C4-2B (cell line): Measurements from ENCODE around the gene CYFIP1.
"Not testable (repeated sequence)": the region's sequence is repeated elsewhere in the genome, so short reads cannot be mapped to it uniquely, and the experiment has no call there.

Experiments used
- H3K27ac ChIP-seq: fragments of 450-650 bp; 2 replicates; pipeline ENCODE4 v1.5.1; 2017
- CTCF ChIP-seq: fragments of 450-650 bp; conservative IDR thresholded peaks from 2 replicates; pipeline ENCODE4 v1.5.1; 2017; ENCODE audit warnings: mild to moderate bottlenecking
- ZFX ChIP-seq: fragments of 450-650 bp; IDR thresholded peaks from 2 replicates; pipeline ENCODE4 v1.6.1; 2017

The CYFIP1 gene

DNA sequence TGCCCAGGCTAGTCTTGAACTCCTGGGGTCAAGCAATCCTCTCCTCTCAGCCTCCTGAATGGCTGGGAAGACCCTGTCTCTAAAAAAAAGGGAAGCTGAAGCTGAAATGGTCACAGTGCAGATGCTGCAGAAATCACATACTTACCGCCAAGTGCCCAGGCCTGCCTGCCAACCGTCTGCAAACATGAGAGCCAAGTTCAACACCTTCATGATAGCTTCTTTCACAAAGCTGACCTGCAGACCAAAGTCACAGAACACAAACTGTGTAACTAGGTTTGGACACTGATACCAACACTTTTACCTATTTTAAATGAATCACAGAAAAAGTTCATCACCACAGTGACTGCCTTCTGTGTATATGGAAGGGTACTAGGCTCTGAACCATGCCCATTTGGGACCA is 22.8 kb upstream of the CYFIP1 start:
- TF ChIP-seq CTCF: no peak
- no peak for TF ChIP-seq ZFX
- H3K27ac ChIP-seq: no peak overlapping the region

DNA sequence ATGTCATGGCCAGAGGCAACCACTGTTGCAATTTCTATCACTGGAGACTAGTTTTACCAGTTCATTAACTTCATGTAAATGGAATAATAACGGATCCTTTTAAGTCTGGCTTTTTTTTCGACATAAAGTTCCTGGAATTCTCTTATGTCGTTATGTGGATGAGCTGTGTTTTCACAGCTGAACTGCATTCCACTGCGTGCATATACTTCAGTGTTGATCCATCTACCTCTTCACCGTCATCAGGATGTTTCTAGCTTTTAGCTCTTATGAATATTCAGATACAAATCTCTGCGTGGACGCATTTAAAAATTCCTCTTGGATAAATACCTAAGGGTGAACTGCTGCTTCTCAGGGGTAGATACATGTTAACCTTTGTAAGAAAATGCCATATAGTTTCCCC is 15.6 kb upstream of the CYFIP1 start:
- no peak overlapping the region for H3K27ac ChIP-seq
- TF ChIP-seq CTCF (no peak), ZFX (no peak)

DNA sequence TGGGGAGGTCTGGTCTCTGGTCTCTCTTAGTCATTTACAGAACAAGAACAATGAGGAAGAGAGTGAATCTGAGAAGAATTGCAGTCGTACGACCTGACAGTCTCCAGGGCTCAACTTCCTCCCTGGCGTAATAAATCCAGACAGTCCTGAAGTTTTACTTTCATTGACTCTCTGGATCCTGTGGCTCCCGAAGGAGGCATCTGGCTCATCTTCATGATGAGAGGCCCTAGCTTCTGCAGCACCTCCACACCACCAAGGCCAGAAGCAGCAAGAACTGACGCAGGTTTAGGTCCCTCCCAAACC is 11.8 kb upstream of the CYFIP1 start:
- TF ChIP-seq CTCF (no peak), ZFX (no peak)
- H3K27ac ChIP-seq: no peak overlapping the region

GRCh38 chr15:22989576-22990477 is 9.7 kb upstream of the CYFIP1 start:
- TF ChIP-seq ZFX (no peak), CTCF (no peak)
- H3K27ac ChIP-seq: no peak overlapping the region

DNA sequence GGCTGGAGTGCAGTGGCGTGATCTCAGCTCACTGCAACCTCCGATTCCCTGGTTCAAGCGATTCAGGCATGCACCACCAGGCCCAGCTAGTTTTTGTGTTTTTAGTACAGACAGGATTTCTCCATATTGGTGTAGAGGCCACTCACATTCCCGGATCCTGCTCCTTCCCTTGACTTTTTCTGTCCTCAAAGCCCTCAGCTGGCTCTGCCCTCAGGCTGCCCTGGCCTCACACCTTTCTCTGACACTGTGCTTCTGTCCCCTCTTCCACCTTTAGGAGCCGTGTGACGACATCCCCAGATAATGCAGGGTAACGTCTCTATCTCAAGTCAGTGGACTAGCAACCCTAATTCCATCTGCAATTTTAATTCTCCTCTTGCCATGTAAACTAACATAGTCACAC is 8.6 kb upstream of the CYFIP1 start:
- no peak overlapping the region for H3K27ac ChIP-seq
- TF ChIP-seq ZFX (no peak), CTCF (no peak)

GRCh38 chr15:22981931-22982330 is 1.8 kb upstream of the CYFIP1 start:
- not testable (repeated sequence) for H3K27ac ChIP-seq

GRCh38 chr15:22981051-22981840 is 1.1 kb upstream of the CYFIP1 start:
- H3K27ac ChIP-seq: peak overlapping the region; percentile 93
- no peak for TF ChIP-seq ZFX
- no peak for TF ChIP-seq CTCF
